ENCODE results near the gene SLC9A8.

Gene SLC9A8

GRCh38 chr20:49853640-49854039 is 41.0 kb downstream of the SLC9A8 start:
- no CpG with 5 or more reads among the region's 5 CpGs for WGBS (ENCODE audit: extremely low coverage, insufficient coverage, insufficient read length)
- H2AK5ac ChIP-seq (ENCODE audit: low read length): no peak overlapping the region
- H4K12ac ChIP-seq (ENCODE audit: low read depth, low read length): no peak overlapping the region
- no peak overlapping the region for H2BK5ac ChIP-seq (ENCODE audit: low read depth, low read length, poor library complexity)
- H3K23ac ChIP-seq (ENCODE audit: low read length): no peak overlapping the region
- H3K18ac ChIP-seq (ENCODE audit: low read length): no peak overlapping the region
- no peak overlapping the region for H3K4ac ChIP-seq (ENCODE audit: low read depth, low read length)
- H4K91ac ChIP-seq (ENCODE audit: low read depth, low read length): no peak overlapping the region
- DNase-seq: peak; percentile 22 to 42
- peaks cover 4% of the 10 kb centered on the region for H3K9me3 ChIP-seq (ENCODE audit: insufficient read depth, low read depth, low read length)
- H3K14ac ChIP-seq (ENCODE audit: low read length): no peak overlapping the region
- H3K4me2 ChIP-seq (ENCODE audit: low read length): no peak overlapping the region
- no peak overlapping the region for H3K4me3 ChIP-seq (ENCODE audit: low read depth, low read length)
- no peak overlapping the region for H2BK12ac ChIP-seq (ENCODE audit: low read length)
- H3K4me1 ChIP-seq (ENCODE audit: control insufficient read depth in 1 of 2, insufficient read depth in 2 of 2, low read length in 2 of 2): peaks cover 11 to 13% of the 10 kb centered on the region in 2 experiments
- H3K27me3 ChIP-seq (ENCODE audit: insufficient read depth, low read length): no peaks in the 10 kb centered on the region
- H2AFZ ChIP-seq (ENCODE audit: insufficient read depth, low read length, poor library complexity): no peak overlapping the region
- H3K79me1 ChIP-seq (ENCODE audit: low read length): no peaks in the 10 kb centered on the region
- H3K9ac ChIP-seq (ENCODE audit: low read length): no peak overlapping the region
- H4K8ac ChIP-seq (ENCODE audit: low read depth, low read length): no peak overlapping the region
- H2BK120ac ChIP-seq (ENCODE audit: insufficient read depth, low read length, poor library complexity): no peak overlapping the region
- H3K79me2 ChIP-seq (ENCODE audit: control insufficient read depth, insufficient read depth, low read length, poor library complexity): no peaks in the 10 kb centered on the region
- no peak overlapping the region for H3K27ac ChIP-seq (ENCODE audit: low read depth, low read length)
- peaks cover 0 to 2% of the 10 kb centered on the region in 2 experiments for H3K36me3 ChIP-seq (ENCODE audit: control insufficient read depth in 1 of 2, insufficient read depth in 2 of 2, low read length in 2 of 2)

- H2BK5ac ChIP-seq (ENCODE audit: low read depth, low read length, poor library complexity): no peak overlapping the region
- H3K23ac ChIP-seq (ENCODE audit: low read length): no peak overlapping the region
- no peak overlapping the region for H3K4me3 ChIP-seq (ENCODE audit: low read depth, low read length)
- H3K4me1 ChIP-seq (ENCODE audit: control insufficient read depth in 1 of 2, insufficient read depth in 2 of 2, low read length in 2 of 2): peaks cover 16 to 18% of the 10 kb centered on the region in 2 experiments
- H3K14ac ChIP-seq (ENCODE audit: low read length): no peak overlapping the region
- H2AFZ ChIP-seq (ENCODE audit: insufficient read depth, low read length, poor library complexity): no peak overlapping the region
- DNase-seq: peak; percentile 24 to 55
- no peak overlapping the region for H3K18ac ChIP-seq (ENCODE audit: low read length)
- no peak overlapping the region for H4K8ac ChIP-seq (ENCODE audit: low read depth, low read length)
- WGBS (ENCODE audit: extremely low coverage, insufficient coverage, insufficient read length): no CpG with 5 or more reads among the region's 10 CpGs
- peaks cover 3% of the 10 kb centered on the region in 2 experiments for H3K36me3 ChIP-seq (ENCODE audit: control insufficient read depth in 1 of 2, insufficient read depth in 2 of 2, low read length in 2 of 2)
- no peak overlapping the region for H3K9ac ChIP-seq (ENCODE audit: low read length)
- peak overlapping the region; percentile 3 for H3K27ac ChIP-seq (ENCODE audit: low read depth, low read length)
- H3K4ac ChIP-seq (ENCODE audit: low read depth, low read length): no peak overlapping the region
- H3K9me3 ChIP-seq (ENCODE audit: insufficient read depth, low read depth, low read length): peaks cover 4% of the 10 kb centered on the region
- H3K79me1 ChIP-seq (ENCODE audit: low read length): peaks cover 3% of the 10 kb centered on the region
- no peaks in the 10 kb centered on the region for H3K27me3 ChIP-seq (ENCODE audit: insufficient read depth, low read length)
- H2BK120ac ChIP-seq (ENCODE audit: insufficient read depth, low read length, poor library complexity): no peak overlapping the region
- no peak overlapping the region for H2BK12ac ChIP-seq (ENCODE audit: low read length)
- H3K79me2 ChIP-seq (ENCODE audit: control insufficient read depth, insufficient read depth, low read length, poor library complexity): no peaks in the 10 kb centered on the region
- no peak overlapping the region for H2AK5ac ChIP-seq (ENCODE audit: low read length)
- no peak overlapping the region for H4K91ac ChIP-seq (ENCODE audit: low read depth, low read length)
- no peak overlapping the region for H3K4me2 ChIP-seq (ENCODE audit: low read length)
- no peak overlapping the region for H4K12ac ChIP-seq (ENCODE audit: low read depth, low read length)
Measured at GRCh38 chr20:49854190-49854875, 41.7 kb downstream of the SLC9A8 start.

GRCh38 chr20:49856904-49857303 is 44.3 kb downstream of the SLC9A8 start:
- WGBS (ENCODE audit: extremely low coverage, insufficient coverage, insufficient read length): no CpG with 5 or more reads among the region's 3 CpGs

DNA sequence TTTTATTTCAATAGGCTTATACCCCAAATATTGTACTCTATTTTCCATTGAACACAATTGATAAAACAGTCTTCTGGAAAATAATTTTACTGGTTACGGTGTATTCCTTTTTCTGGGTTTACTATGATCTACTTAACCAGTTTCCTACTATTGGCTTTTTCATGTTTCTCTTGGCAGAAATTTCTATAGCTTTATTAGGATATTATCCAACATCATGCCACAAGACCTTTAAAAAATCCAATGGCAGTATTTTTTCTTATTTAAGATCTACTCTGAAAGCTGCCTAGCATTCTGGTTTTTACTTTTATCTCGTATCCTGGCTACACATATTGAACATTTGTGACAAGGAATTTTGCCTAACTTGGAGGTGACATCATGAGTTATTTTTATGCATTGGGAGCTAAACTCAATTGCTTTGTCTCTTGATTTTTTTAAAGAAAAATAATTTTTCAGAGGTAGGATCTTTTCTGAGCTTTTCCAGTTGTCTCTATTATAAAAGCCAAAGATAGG is 45.5 kb downstream of the SLC9A8 start:
- peaks cover 4% of the 10 kb centered on the region for H3K9me3 ChIP-seq (ENCODE audit: insufficient read depth, low read depth, low read length)
- H3K4ac ChIP-seq (ENCODE audit: low read depth, low read length): no peak overlapping the region
- no peak overlapping the region for H3K14ac ChIP-seq (ENCODE audit: low read length)
- H3K79me2 ChIP-seq (ENCODE audit: control insufficient read depth, insufficient read depth, low read length, poor library complexity): no peaks in the 10 kb centered on the region
- no peak overlapping the region for H3K27ac ChIP-seq (ENCODE audit: low read depth, low read length)
- no peak overlapping the region for H4K8ac ChIP-seq (ENCODE audit: low read depth, low read length)
- H2AFZ ChIP-seq (ENCODE audit: insufficient read depth, low read length, poor library complexity): no peak overlapping the region
- peaks cover 19 to 21% of the 10 kb centered on the region in 2 experiments for H3K4me1 ChIP-seq (ENCODE audit: control insufficient read depth in 1 of 2, insufficient read depth in 2 of 2, low read length in 2 of 2)
- no peak overlapping the region for H3K4me3 ChIP-seq (ENCODE audit: low read depth, low read length)
- no peak overlapping the region for H3K9ac ChIP-seq (ENCODE audit: low read length)
- peaks cover 3% of the 10 kb centered on the region in 2 experiments for H3K36me3 ChIP-seq (ENCODE audit: control insufficient read depth in 1 of 2, insufficient read depth in 2 of 2, low read length in 2 of 2)
- no peak overlapping the region for H2AK5ac ChIP-seq (ENCODE audit: low read length)
- no peak overlapping the region for H2BK12ac ChIP-seq (ENCODE audit: low read length)
- H3K18ac ChIP-seq (ENCODE audit: low read length): no peak overlapping the region
- no peak overlapping the region for H4K12ac ChIP-seq (ENCODE audit: low read depth, low read length)
- H2BK120ac ChIP-seq (ENCODE audit: insufficient read depth, low read length, poor library complexity): no peak overlapping the region
- H3K4me2 ChIP-seq (ENCODE audit: low read length): no peak overlapping the region
- WGBS (ENCODE audit: extremely low coverage, insufficient coverage, insufficient read length): no CpG with 5 or more reads among the region's 2 CpGs
- no peak overlapping the region for H2BK5ac ChIP-seq (ENCODE audit: low read depth, low read length, poor library complexity)
- H4K91ac ChIP-seq (ENCODE audit: low read depth, low read length): no peak overlapping the region
- H3K79me1 ChIP-seq (ENCODE audit: low read length): peaks cover 3% of the 10 kb centered on the region
- no peak for DNase-seq
- H3K23ac ChIP-seq (ENCODE audit: low read length): no peak overlapping the region
- no peaks in the 10 kb centered on the region for H3K27me3 ChIP-seq (ENCODE audit: insufficient read depth, low read length)

More at GRCh38 chr20:49856904-49857303, 44.3 kb downstream of the SLC9A8 start:
- H3K27ac ChIP-seq (ENCODE audit: low read depth, low read length): no peak overlapping the region
- H3K4ac ChIP-seq (ENCODE audit: low read depth, low read length): no peak overlapping the region
- no peak overlapping the region for H3K4me2 ChIP-seq (ENCODE audit: low read length)
- H2BK120ac ChIP-seq (ENCODE audit: insufficient read depth, low read length, poor library complexity): no peak overlapping the region
- H3K79me2 ChIP-seq (ENCODE audit: control insufficient read depth, insufficient read depth, low read length, poor library complexity): no peaks in the 10 kb centered on the region
- no peak overlapping the region for H2BK5ac ChIP-seq (ENCODE audit: low read depth, low read length, poor library complexity)
- peaks cover 19 to 21% of the 10 kb centered on the region in 2 experiments for H3K4me1 ChIP-seq (ENCODE audit: control insufficient read depth in 1 of 2, insufficient read depth in 2 of 2, low read length in 2 of 2)
- DNase-seq: no peak
- no peak overlapping the region for H4K8ac ChIP-seq (ENCODE audit: low read depth, low read length)
- peaks cover 3% of the 10 kb centered on the region in 2 experiments for H3K36me3 ChIP-seq (ENCODE audit: control insufficient read depth in 1 of 2, insufficient read depth in 2 of 2, low read length in 2 of 2)
- no peak overlapping the region for H2BK12ac ChIP-seq (ENCODE audit: low read length)
- no peak overlapping the region for H3K18ac ChIP-seq (ENCODE audit: low read length)
- H2AFZ ChIP-seq (ENCODE audit: insufficient read depth, low read length, poor library complexity): no peak overlapping the region
- H3K14ac ChIP-seq (ENCODE audit: low read length): no peak overlapping the region
- peaks cover 4% of the 10 kb centered on the region for H3K9me3 ChIP-seq (ENCODE audit: insufficient read depth, low read depth, low read length)
- no peak overlapping the region for H3K23ac ChIP-seq (ENCODE audit: low read length)
- no peak overlapping the region for H3K9ac ChIP-seq (ENCODE audit: low read length)
- no peak overlapping the region for H4K12ac ChIP-seq (ENCODE audit: low read depth, low read length)
- peaks cover 3% of the 10 kb centered on the region for H3K79me1 ChIP-seq (ENCODE audit: low read length)
- no peak overlapping the region for H3K4me3 ChIP-seq (ENCODE audit: low read depth, low read length)
- no peak overlapping the region for H2AK5ac ChIP-seq (ENCODE audit: low read length)
- H3K27me3 ChIP-seq (ENCODE audit: insufficient read depth, low read length): no peaks in the 10 kb centered on the region
- no peak overlapping the region for H4K91ac ChIP-seq (ENCODE audit: low read depth, low read length)

Data from trophoblast cell (in vitro differentiated cells and primary cell).